Hepatocyte (in vitro differentiated cells): ENCODE measurements around the gene ABL2.

Experiments used
- EZH2phosphoT487 ChIP-seq: fragments of 200-600 bp; sonication (generic); IDR thresholded peaks from one replicate; pipeline ENCODE4 v1.6.1; 2018; ENCODE audit warnings: antibody characterized with exemption, mild to moderate bottlenecking, low read depth, moderate library complexity; ENCODE audit not compliant: unreplicated experiment, severe bottlenecking
- TF ChIP-seq, protein P1 (sequence below): fragments of 200-600 bp; sonication (generic); IDR thresholded peaks from 2 replicates; pipeline ENCODE4 v1.5.1; 2016; ENCODE audit warnings: antibody characterized with exemption, mild to moderate bottlenecking; ENCODE audit not compliant: poor library complexity

- TF ChIP-seq, protein P1, sequence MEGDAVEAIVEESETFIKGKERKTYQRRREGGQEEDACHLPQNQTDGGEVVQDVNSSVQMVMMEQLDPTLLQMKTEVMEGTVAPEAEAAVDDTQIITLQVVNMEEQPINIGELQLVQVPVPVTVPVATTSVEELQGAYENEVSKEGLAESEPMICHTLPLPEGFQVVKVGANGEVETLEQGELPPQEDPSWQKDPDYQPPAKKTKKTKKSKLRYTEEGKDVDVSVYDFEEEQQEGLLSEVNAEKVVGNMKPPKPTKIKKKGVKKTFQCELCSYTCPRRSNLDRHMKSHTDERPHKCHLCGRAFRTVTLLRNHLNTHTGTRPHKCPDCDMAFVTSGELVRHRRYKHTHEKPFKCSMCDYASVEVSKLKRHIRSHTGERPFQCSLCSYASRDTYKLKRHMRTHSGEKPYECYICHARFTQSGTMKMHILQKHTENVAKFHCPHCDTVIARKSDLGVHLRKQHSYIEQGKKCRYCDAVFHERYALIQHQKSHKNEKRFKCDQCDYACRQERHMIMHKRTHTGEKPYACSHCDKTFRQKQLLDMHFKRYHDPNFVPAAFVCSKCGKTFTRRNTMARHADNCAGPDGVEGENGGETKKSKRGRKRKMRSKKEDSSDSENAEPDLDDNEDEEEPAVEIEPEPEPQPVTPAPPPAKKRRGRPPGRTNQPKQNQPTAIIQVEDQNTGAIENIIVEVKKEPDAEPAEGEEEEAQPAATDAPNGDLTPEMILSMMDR, result no peak
- no peak for TF ChIP-seq EZH2phosphoT487
Measured at GRCh38 chr1:179252606-179253005, 23.1 kb upstream of the ABL2 start.
